ENCODE measurements around the gene HAUS5. TPM values are rescaled to one million over a fixed set of nuclear protein-coding genes. Genes with fewer than 3 reads are reported as not detected.

The HAUS5 gene
- 6.0 and 9.3 TPM in 2 replicates for total RNA-seq

GRCh38 chr19:35612559-35613321, at the start of gene HAUS5:
TSS of gene HAUS5 (plus strand) at chr19:35612735. CDS start at chr19:35612795, 60 bp downstream.

GRCh38 chr19:35563207-35563829, 49.2 kb upstream of the HAUS5 start, which contains the start of gene ATP4A:
TSS of gene ATP4A (minus strand) at chr19:35563658. CDS start at chr19:35563629, 29 bp downstream.

GRCh38 chr19:35585848-35586247, 26.7 kb upstream of the HAUS5 start, which contains the start of gene PMIS2:
TSS of gene PMIS2 (plus strand) at chr19:35586173. CDS start at chr19:35586260, 87 bp downstream.

GRCh38 chr19:35628565-35629331, 16.2 kb downstream of the HAUS5 start, which contains the start of gene RBM42:
TSS of gene RBM42 (plus strand) at chr19:35629036. CDS start at chr19:35629154, 118 bp downstream.

GRCh38 chr19:35641515-35642151, 29.1 kb downstream of the HAUS5 start, which contains the start of gene ETV2:
TSS of gene ETV2 (plus strand) at chr19:35641745. CDS start at chr19:35642461, 716 bp downstream.

GRCh38 chr19:35648017-35648961, 35.8 kb downstream of the HAUS5 start, which contains the start of gene COX6B1:
TSS of gene COX6B1 (plus strand) at chr19:35648323. CDS start at chr19:35651244, 2,921 bp downstream.

GRCh38 chr19:35666251-35666913, 53.8 kb downstream of the HAUS5 start, which contains the start of gene UPK1A:
TSS of gene UPK1A (plus strand) at chr19:35666517. CDS start at chr19:35666813, 296 bp downstream.

Other genes starting within 250 kb of the HAUS5 start
- not detected in 2 replicates for gene GPR42, start 241.7 kb upstream of the HAUS5 start, total RNA-seq
- not detected in 2 replicates for gene FFAR2, start 164.5 kb upstream of the HAUS5 start, total RNA-seq
- gene KRTDAP, start 122.3 kb upstream of the HAUS5 start, total RNA-seq = not detected in 2 replicates
- 0.13 TPM in 1 of 2 replicates, not detected in the other for gene DMKN, start 99.1 kb upstream of the HAUS5 start, total RNA-seq
- not detected in 2 replicates for gene SBSN, start 84.4 kb upstream of the HAUS5 start, total RNA-seq
- not detected in 2 replicates for gene GAPDHS, start 79.3 kb upstream of the HAUS5 start, total RNA-seq
- gene TMEM147, start 67.1 kb upstream of the HAUS5 start, total RNA-seq = 52.9 and 74.0 TPM in 2 replicates
- gene ATP4A, start 49.1 kb upstream of the HAUS5 start, total RNA-seq = not detected in 2 replicates
- not detected in 2 replicates for gene PMIS2, start 26.6 kb upstream of the HAUS5 start, total RNA-seq
- 32.4 and 33.7 TPM in 2 replicates for gene RBM42, start 16.3 kb downstream of the HAUS5 start, total RNA-seq
- 0.13 and 0.49 TPM in 2 replicates for gene ETV2, start 29.0 kb downstream of the HAUS5 start, total RNA-seq
- gene COX6B1, start 35.6 kb downstream of the HAUS5 start, total RNA-seq = 295 and 323 TPM in 2 replicates
- not detected in 2 replicates for gene UPK1A, start 53.8 kb downstream of the HAUS5 start, total RNA-seq
- gene ZBTB32, start 91.8 kb downstream of the HAUS5 start, total RNA-seq = not detected in 2 replicates
- 6.2 and 19.6 TPM in 2 replicates for gene KMT2B, start 105.3 kb downstream of the HAUS5 start, total RNA-seq
- 0.49 and 0.94 TPM in 2 replicates for gene IGFLR1, start 129.7 kb downstream of the HAUS5 start, total RNA-seq
- gene U2AF1L4, start 132.7 kb downstream of the HAUS5 start, total RNA-seq = 4.0 and 6.4 TPM in 2 replicates
- gene PSENEN, start 132.9 kb downstream of the HAUS5 start, total RNA-seq = 12.3 and 13.8 TPM in 2 replicates
- 3.9 and 5.0 TPM in 2 replicates for gene LIN37, start 135.8 kb downstream of the HAUS5 start, total RNA-seq
- gene HSPB6, start 144.3 kb downstream of the HAUS5 start, total RNA-seq = 0.25 and 0.49 TPM in 2 replicates
- gene PROSER3, start 145.4 kb downstream of the HAUS5 start, total RNA-seq = 1.5 and 2.5 TPM in 2 replicates
- gene ARHGAP33, start 162.8 kb downstream of the HAUS5 start, total RNA-seq = 2.1 and 4.0 TPM in 2 replicates
- gene PRODH2, start 200.1 kb downstream of the HAUS5 start, total RNA-seq = not detected in 2 replicates
- not detected in 2 replicates for gene NPHS1, start 239.8 kb downstream of the HAUS5 start, total RNA-seq
- gene KIRREL2, start 244.2 kb downstream of the HAUS5 start, total RNA-seq = under 0.01 TPM in 1 of 2 replicates, not detected in the other